NCI-H2196 treated with DMSO at 0.1 percent for 48 hours (cell line): ENCODE data around the gene RPS27L.

Source experiments
- DNase-seq: peaks from one replicate; lab custom pipeline; 2025; ENCODE audit not compliant: unreplicated experiment; lab: John Stamatoyannopoulos, UW

Gene RPS27L

GRCh38 chr15:63188247-63188925, 31.1 kb upstream of the RPS27L start:
- no peak for DNase-seq

GRCh38 chr15:63187589-63188226, 30.4 kb upstream of the RPS27L start:
- no peak for DNase-seq

- no peak for DNase-seq
Measured at GRCh38 chr15:63186065-63186464, 28.8 kb upstream of the RPS27L start.

- no peak for DNase-seq
Measured at GRCh38 chr15:63185206-63185605, 27.9 kb upstream of the RPS27L start.

- no peak for DNase-seq
Measured at GRCh38 chr15:63181648-63182047, 24.4 kb upstream of the RPS27L start.

GRCh38 chr15:63180746-63181145, 23.5 kb upstream of the RPS27L start:
- no peak for DNase-seq

- no peak for DNase-seq
Measured at GRCh38 chr15:63178034-63178433, 20.8 kb upstream of the RPS27L start.

- DNase-seq, result no peak
Measured at GRCh38 chr15:63176302-63176701, 19.0 kb upstream of the RPS27L start.

- DNase-seq, result no peak
Measured at GRCh38 chr15:63172851-63173451, 15.7 kb upstream of the RPS27L start.

GRCh38 chr15:63172376-63172775, 15.1 kb upstream of the RPS27L start:
- no peak for DNase-seq

- no peak for DNase-seq
Measured at GRCh38 chr15:63169788-63170187, 12.5 kb upstream of the RPS27L start.

- DNase-seq, result no peak
Measured at GRCh38 chr15:63166219-63166618, 8.9 kb upstream of the RPS27L start.

GRCh38 chr15:63165166-63165859, 8.0 kb upstream of the RPS27L start:
- DNase-seq, result no peak

GRCh38 chr15:63163217-63163616, 5.9 kb upstream of the RPS27L start:
- DNase-seq, result no peak

- no peak for DNase-seq
Measured at GRCh38 chr15:63160638-63161037, 3.4 kb upstream of the RPS27L start.

GRCh38 chr15:63157891-63158431, 684 bp upstream of the RPS27L start:
- DNase-seq, result no peak

GRCh38 chr15:63156755-63157117, 541 bp downstream of the RPS27L start:
- DNase-seq, result no peak

GRCh38 chr15:63156086-63156710, 1.1 kb downstream of the RPS27L start:
- DNase-seq, result no peak

- DNase-seq, result no peak
Measured at GRCh38 chr15:63155486-63155885, 1.8 kb downstream of the RPS27L start.

GRCh38 chr15:63151665-63152064, 5.6 kb downstream of the RPS27L start:
- no peak for DNase-seq

- no peak for DNase-seq
Measured at GRCh38 chr15:63146684-63147083, 10.6 kb downstream of the RPS27L start.
